HG02588 (cell line): ENCODE measurements around the gene APBA1.
"Not testable (repeated sequence)": the region's sequence is repeated elsewhere in the genome, so short reads cannot be mapped to it uniquely, and the experiment has no call there.

Source experiments
- ATAC-seq: cut with Tn5 transposase; IDR thresholded peaks from one replicate; pipeline ENCODE4 v1.9.1; 2021; ENCODE audit warnings: mild to moderate bottlenecking, moderate library complexity; ENCODE audit not compliant: unreplicated experiment

The APBA1 gene

GRCh38 chr9:69453746-69454145, 218.4 kb downstream of the APBA1 start:
- no peak for ATAC-seq

- no peak for ATAC-seq
These were observed 219.9 kb downstream of the APBA1 start for GRCh38 chr9:69452110-69452782.

- no peak for ATAC-seq
These were observed 225.7 kb downstream of the APBA1 start for GRCh38 chr9:69446496-69446895.

GRCh38 chr9:69445251-69445650, 226.9 kb downstream of the APBA1 start:
- ATAC-seq = no peak

GRCh38 chr9:69444791-69445190, 227.4 kb downstream of the APBA1 start:
- no peak for ATAC-seq

- ATAC-seq = no peak
These were observed 228.2 kb downstream of the APBA1 start for GRCh38 chr9:69444021-69444420.

GRCh38 chr9:69443178-69443577, 229.0 kb downstream of the APBA1 start:
- ATAC-seq = no peak

GRCh38 chr9:69442486-69442885, 229.7 kb downstream of the APBA1 start:
- ATAC-seq = no peak

- ATAC-seq = not testable (repeated sequence)
These were observed 231.8 kb downstream of the APBA1 start for GRCh38 chr9:69440254-69440955.

- ATAC-seq = not testable (repeated sequence)
These were observed 232.5 kb downstream of the APBA1 start for GRCh38 chr9:69439654-69440053.

GRCh38 chr9:69433968-69434367, 238.2 kb downstream of the APBA1 start:
- ATAC-seq = no peak

- no peak for ATAC-seq
These were observed 238.8 kb downstream of the APBA1 start for GRCh38 chr9:69433392-69433791.

- no peak for ATAC-seq
These were observed 239.5 kb downstream of the APBA1 start for GRCh38 chr9:69432623-69433022.

GRCh38 chr9:69431777-69432176, 240.4 kb downstream of the APBA1 start:
- no peak for ATAC-seq

- no peak for ATAC-seq
These were observed 241.0 kb downstream of the APBA1 start for GRCh38 chr9:69431203-69431602.

GRCh38 chr9:69430206-69430605, 242.0 kb downstream of the APBA1 start:
- no peak for ATAC-seq

- no peak for ATAC-seq
These were observed 242.9 kb downstream of the APBA1 start for GRCh38 chr9:69429281-69429680.

- no peak for ATAC-seq
These were observed 244.0 kb downstream of the APBA1 start for GRCh38 chr9:69428017-69428785.

- ATAC-seq = no peak
These were observed 244.9 kb downstream of the APBA1 start for GRCh38 chr9:69427286-69427685.

- no peak for ATAC-seq
These were observed 246.9 kb downstream of the APBA1 start for GRCh38 chr9:69425136-69425801.
